Measurements from ENCODE around the gene MYL6.

- TF ChIP-seq CTCF (conservative IDR thresholded peaks at IDR 0.05; ENCODE audit: low read depth, low read length) (no peak), EZH2 (IDR thresholded peaks at IDR 0.05; ENCODE audit: borderline replicate concordance, low read depth, low read length, poor library complexity, severe bottlenecking) (no peak)
These were observed 14.7 kb downstream of the MYL6 start for GRCh38 chr12:56172839-56173238.
